IMR-90 (cell line): ENCODE results near the gene DCANP1. TPM values are rescaled to one million over a fixed set of nuclear protein-coding genes. Genes with fewer than 3 reads are reported as not detected.

Experiments used
- ATAC-seq: fragments of 200-7000 bp; cut with Tn5 transposase; 2 replicates; pipeline ENCODE4 v1.9.1; 2020; ENCODE audit warnings: low read depth, mild to moderate bottlenecking, moderate library complexity
- BruUV-seq: library from RNA; stranded (reverse); fragments of 400-500 nt; replicated peaks from 2 replicates; lab custom pipeline; 2021; lab: Mats Ljungman, UMichigan
- CTCF ChIA-PET: fragments of 300-600 bp; formaldehyde crosslinking; extraction: SDS; loops from one replicate; lab custom pipeline; 2021; ENCODE audit warnings: antibody characterized with exemption; lab: Yijun Ruan, JAX
- POLR2A ChIA-PET: fragments of 300-600 bp; sonication (Branson Sonifier 250); formaldehyde crosslinking; loops from one replicate; lab custom pipeline; 2022; ENCODE audit warnings: antibody characterized with exemption; ENCODE audit not compliant: unreplicated experiment; lab: Charles Lee
- DNase-seq: peaks from one replicate; pipeline ENCODE4 v3.0.0; 2013
- H2AFZ ChIP-seq: replicated peaks from 2 replicates; pipeline ENCODE3; 2013; ENCODE audit warnings: low read length, mild to moderate bottlenecking; ENCODE audit not compliant: poor library complexity
- H2AK5ac ChIP-seq: 2 replicates; pipeline ENCODE4 v1.6.1; 2013; ENCODE audit warnings: low read depth, low read length, inconsistent platforms
- H2AK9ac ChIP-seq: replicated peaks from 2 replicates; pipeline ENCODE3; 2013; ENCODE audit warnings: mild to moderate bottlenecking, low read depth, low read length, moderate library complexity; ENCODE audit not compliant: poor library complexity
- H2BK120ac ChIP-seq: 2 replicates; pipeline ENCODE4 v1.6.1; 2013; ENCODE audit warnings: low read depth, low read length, inconsistent platforms
- H2BK15ac ChIP-seq: 3 replicates; pipeline ENCODE4 v1.6.1; 2013; ENCODE audit warnings: low read depth, low read length, inconsistent platforms
- H2BK20ac ChIP-seq: 2 replicates; pipeline ENCODE4 v1.6.1; 2013; ENCODE audit warnings: low read depth, mild to moderate bottlenecking, inconsistent platforms, low read length, moderate library complexity
- H2BK5ac ChIP-seq: 2 replicates; pipeline ENCODE4 v1.6.1; 2013; ENCODE audit warnings: mild to moderate bottlenecking, low read depth, low read length, inconsistent platforms; ENCODE audit not compliant: poor library complexity, severe bottlenecking
- H3K14ac ChIP-seq: replicated peaks from 2 replicates; pipeline ENCODE4 v1.6.1; 2013; ENCODE audit warnings: low read depth, low read length, inconsistent platforms
- H3K18ac ChIP-seq: 2 replicates; pipeline ENCODE4 v1.6.1; 2013; ENCODE audit warnings: low read depth, low read length, control low read depth
- H3K23ac ChIP-seq: 2 replicates; pipeline ENCODE4 v1.6.1; 2013; ENCODE audit warnings: low read depth, low read length, inconsistent platforms
- H3K27ac ChIP-seq: 2 replicates; pipeline ENCODE4 v1.5.1; 2013; ENCODE audit warnings: mild to moderate bottlenecking, control low read depth, low read length; ENCODE audit not compliant: insufficient read depth
- H3K27me3 ChIP-seq: 2 replicates; pipeline ENCODE4 v1.6.1; 2013; ENCODE audit warnings: low read length; ENCODE audit not compliant: control insufficient read depth, insufficient read depth
- H3K36me3 ChIP-seq: 2 replicates; pipeline ENCODE4 v1.6.1; 2013; ENCODE audit warnings: low read length, mixed read lengths; ENCODE audit not compliant: control insufficient read depth, insufficient read depth
- H3K4ac ChIP-seq: 2 replicates; pipeline ENCODE4 v1.6.1; 2013; ENCODE audit warnings: low read depth, low read length, inconsistent platforms
- H3K4me1 ChIP-seq: 2 replicates; pipeline ENCODE4 v1.6.1; 2013; ENCODE audit warnings: low read length, mixed read lengths; ENCODE audit not compliant: control insufficient read depth, insufficient read depth
- H3K4me2 ChIP-seq: 2 replicates; pipeline ENCODE4 v1.6.1; 2013; ENCODE audit warnings: low read depth, mild to moderate bottlenecking, control low read depth, low read length, moderate library complexity
- H3K4me3 ChIP-seq: 2 replicates; pipeline ENCODE4 v1.5.1; 2013; ENCODE audit warnings: low read depth, mild to moderate bottlenecking, control low read depth, low read length, moderate library complexity; ENCODE audit not compliant: insufficient read depth
- H3K56ac ChIP-seq: 2 replicates; pipeline ENCODE4 v1.6.1; 2013; ENCODE audit warnings: low read length, inconsistent platforms; ENCODE audit not compliant: insufficient read depth; ENCODE audit errors: extremely low read depth
- H3K79me1 ChIP-seq, 2 experiments: 2 replicates each; pipeline ENCODE4 v1.6.1; 2013; ENCODE audit warnings: low read length in 2 of 2, inconsistent platforms in 1 of 2, low read depth in 1 of 2
- H3K9ac ChIP-seq: 2 replicates; pipeline ENCODE4 v1.6.1; 2013; ENCODE audit warnings: low read depth, low read length, control low read depth
- H3K9me1 ChIP-seq: 2 replicates; pipeline ENCODE4 v1.6.1; 2013; ENCODE audit warnings: low read length, inconsistent platforms; ENCODE audit not compliant: insufficient read depth
- H3K9me3 ChIP-seq: 2 replicates; pipeline ENCODE4 v1.6.1; 2013; ENCODE audit warnings: low read length; ENCODE audit not compliant: control insufficient read depth, insufficient read depth
- H4K20me1 ChIP-seq: 2 replicates; pipeline ENCODE4 v1.6.1; 2013; ENCODE audit warnings: low read length, inconsistent platforms; ENCODE audit not compliant: insufficient read depth
- H4K5ac ChIP-seq: 2 replicates; pipeline ENCODE4 v1.6.1; 2013; ENCODE audit warnings: mild to moderate bottlenecking, low read depth, low read length, control low read depth
- H4K8ac ChIP-seq, 2 experiments: 2 replicates each; pipeline ENCODE4 v1.6.1; 2013; ENCODE audit warnings: low read depth in 2 of 2, low read length in 2 of 2, control low read depth in 1 of 2, inconsistent platforms in 1 of 2
- H4K91ac ChIP-seq: 2 replicates; pipeline ENCODE4 v1.6.1; 2013; ENCODE audit warnings: low read depth, low read length, inconsistent platforms; ENCODE audit not compliant: insufficient read depth
- BHLHE40 ChIP-seq: fragments of 150-350 bp; IDR thresholded peaks from 2 replicates; pipeline ENCODE4 v1.6.1; 2016; ENCODE audit warnings: mild to moderate bottlenecking, low read depth, low read length
- FOS ChIP-seq: fragments of 150-350 bp; IDR thresholded peaks from 2 replicates; pipeline ENCODE4 v1.6.1; 2016; ENCODE audit warnings: low read depth, low read length
- POLR2A ChIP-seq: IDR thresholded peaks from 2 replicates; pipeline ENCODE4 v1.6.1; 2012; ENCODE audit warnings: mild to moderate bottlenecking, low read depth, low read length
- RCOR1 ChIP-seq: IDR thresholded peaks from 2 replicates; pipeline ENCODE4 v1.6.1; 2012; ENCODE audit warnings: mild to moderate bottlenecking, low read length, improper control_type of control experiment; ENCODE audit not compliant: insufficient replicate concordance
- WGBS, 2 experiments: methylation state at CpG; one replicate each; pipeline versions ENCODE4 v1.1.5 to v1.1.7; 2013; ENCODE audit warnings: missing lambda C conversion rate in 2 of 2; ENCODE audit not compliant: insufficient read length in 1 of 2; ENCODE audit errors: extremely low coverage in 2 of 2; 5-methylcytosine and 5-hydroxymethylcytosine counted together
- dilution Hi-C: fragments of 300-500 bp; cut with HindIII; formaldehyde crosslinking; loops from one replicate; pipeline ENCODE4 v1.14.3; 2018; ENCODE audit warnings: low sequenced_read_pairs; ENCODE audit not compliant: unreplicated experiment
- in situ Hi-C: fragments of 300-500 bp; cut with MboI; formaldehyde crosslinking; loops from 3 replicates; pipeline ENCODE4 v1.14.3; 2019; ENCODE audit warnings: low sequenced_read_pairs, inconsistent platforms, mixed read lengths
- intact Hi-C: fragments of 100-400 bp; cut with micrococcal nuclease; formaldehyde crosslinking; loops from 2 replicates; pipeline ENCODE4 v1.10.0; 2022
- polyA plus RNA-seq, 3 experiments: library from polyadenylated mRNA; depleted of rRNA; stranded (reverse); fragments of >200 nt; gene quantifications; 2 replicates each; pipeline ENCODE4 v1.2.3, GENCODE V29; 2012; ENCODE audit warnings: low replicate concordance in 1 of 3
- total RNA-seq: library from RNA; depleted of rRNA; stranded (reverse); fragments of >200 nt; gene quantifications from 2 replicates; pipeline ENCODE4 v1.2.3, GENCODE V29; 2012

Gene DCANP1
- total and polyA plus RNA-seq, 2 of the 4 experiments (the other 2 are of a cell fraction) = not detected

DNA sequence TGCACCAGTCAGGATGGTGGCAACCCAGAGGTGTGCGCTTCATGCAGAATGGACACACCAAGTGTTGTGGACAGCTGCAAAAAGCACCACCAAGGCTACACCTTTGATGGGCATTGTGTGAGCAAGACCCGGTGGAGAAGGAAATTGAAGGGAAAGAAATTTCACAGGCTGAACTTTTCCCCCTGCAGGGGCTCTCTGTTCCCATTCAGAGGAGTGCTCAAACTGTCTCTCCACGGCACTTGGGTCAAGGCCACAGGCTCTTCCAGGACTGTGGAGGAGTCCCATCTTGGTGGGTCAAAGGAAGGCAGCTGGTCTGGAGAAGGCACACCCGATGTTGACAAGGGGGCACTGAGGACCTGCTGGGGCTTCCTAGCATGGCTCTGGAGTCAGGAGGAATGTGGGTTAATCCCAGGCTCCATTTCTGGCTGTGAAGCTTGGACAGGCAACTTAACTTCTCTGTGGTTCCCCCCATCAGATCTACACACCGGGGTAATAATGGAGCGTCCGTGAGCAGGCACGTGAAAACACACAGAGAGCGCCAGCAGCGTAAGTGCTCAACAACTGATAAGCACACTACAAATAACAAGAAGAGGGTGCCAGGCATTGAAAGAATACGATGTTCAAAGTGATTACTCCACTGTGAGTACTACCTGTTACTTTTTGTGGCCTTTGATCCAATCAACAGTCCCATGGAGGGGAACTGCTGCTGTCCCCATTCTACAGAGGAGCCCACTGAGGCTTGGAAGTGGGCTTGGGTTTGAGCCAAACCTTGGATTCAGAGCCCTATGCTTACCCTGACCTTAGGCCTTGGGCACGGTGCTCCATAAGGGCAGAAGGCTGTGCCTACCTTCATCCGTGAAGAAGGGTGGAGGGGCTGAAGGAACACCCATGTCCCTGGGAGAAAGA, 39.2 kb upstream of the DCANP1 start (continued):
- no peak for TF ChIP-seq RCOR1
- TF ChIP-seq POLR2A = no peak

DNA sequence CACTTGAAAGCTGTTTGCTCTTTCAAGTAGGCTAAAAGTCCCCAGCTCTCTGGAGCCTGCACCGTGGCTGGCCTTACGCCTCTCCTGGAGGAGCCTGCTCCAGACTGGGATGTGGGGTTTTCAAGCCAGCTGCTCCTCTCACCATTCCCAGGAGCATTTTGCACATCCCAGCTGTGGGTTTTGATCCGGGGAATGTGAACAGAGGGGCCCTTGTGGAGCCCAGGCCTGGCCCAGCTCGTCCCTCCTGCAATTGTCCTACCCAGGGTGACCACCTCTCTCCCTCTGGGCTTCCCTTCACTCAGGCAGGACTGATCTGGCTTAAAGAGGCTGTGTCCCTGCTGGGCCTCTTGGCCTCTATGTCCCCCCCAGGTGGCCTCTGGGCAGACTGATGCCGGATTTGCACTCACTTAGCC, 37.5 kb upstream of the DCANP1 start:
- H2AK5ac ChIP-seq = no peak overlapping the region
- no peak overlapping the region for H4K91ac ChIP-seq
- H2AFZ ChIP-seq = no peak overlapping the region
- POLR2A ChIA-PET = no interaction called here
- H4K20me1 ChIP-seq = no peaks in the 10 kb centered on the region; the same call in 1 of the 2 replicates
- no peak overlapping the region for H4K8ac ChIP-seq
- no CpG with 5 or more reads among the region's 5 CpGs for WGBS, 2 experiments
- dilution Hi-C loops = no loop called here
- CTCF ChIA-PET = interaction anchor here (0.5 kb wide), 1 partner anchor 345 kb away, joined by 3 read pairs; no protein-coding TSS in a partner anchor
- H3K4me3 ChIP-seq = no peak overlapping the region
- no peak overlapping the region for H3K23ac ChIP-seq
- H4K5ac ChIP-seq = no peak overlapping the region
- peaks cover 62% of the 10 kb centered on the region for H3K27me3 ChIP-seq
- intact Hi-C loops = no loop called here
- H2BK5ac ChIP-seq = no peak overlapping the region
- H3K4me1 ChIP-seq = peaks cover 5% of the 10 kb centered on the region; the same call in 1 of the 2 replicates
- no peak overlapping the region for H3K18ac ChIP-seq
- no TSS peak for BruUV-seq
- no peak overlapping the region for H2BK120ac ChIP-seq
- DNase-seq (no peak), ATAC-seq (no peak)
- H2AK9ac ChIP-seq = no peak overlapping the region
- no peaks in the 10 kb centered on the region for H3K79me1 ChIP-seq
- in situ Hi-C loops = no loop called here
- H3K4me2 ChIP-seq = no peak overlapping the region
- H3K27ac ChIP-seq = no peak overlapping the region
- peaks cover 5% of the 10 kb centered on the region; the same call in 1 of the 2 replicates for H3K9me1 ChIP-seq
- no peak overlapping the region for H3K4ac ChIP-seq
- H3K56ac ChIP-seq = no peak overlapping the region
- H2BK15ac ChIP-seq = no peak overlapping the region
- no peaks in the 10 kb centered on the region for H3K36me3 ChIP-seq
- TF ChIP-seq FOS (no peak), RCOR1 (no peak), BHLHE40 (no peak)
- no peak overlapping the region for H3K9ac ChIP-seq
- H3K9me3 ChIP-seq = no peaks in the 10 kb centered on the region
- no peak overlapping the region for H2BK20ac ChIP-seq
- no peak overlapping the region for H3K14ac ChIP-seq
